Esophagus muscularis mucosa (tissue), 4 donors: ENCODE measurements around the gene ZFHX3. TPM values are rescaled to one million over a fixed set of nuclear protein-coding genes. Genes with fewer than 3 reads are reported as not detected.

ENCODE experiments used
- DNase-seq: peaks from one replicate; pipeline ENCODE4 v3.0.0-alpha.2; 2017; ENCODE audit errors: extremely low spot score
- H3K27ac ChIP-seq, 4 donors: fragments of 200-600 bp; sonication (generic); replicated peaks in 1 of 4; 1 replicate in 3 of 4; 2 replicates in 1 of 4; pipeline ENCODE4 v1.5.1; 2016 to 2019; ENCODE audit warnings: mild to moderate bottlenecking in 1 of 4
- H3K27me3 ChIP-seq, 4 donors: fragments of 200-600 bp; sonication (generic); one replicate each; pipeline versions ENCODE4 v1.5.1 to v1.6.0; 2016 to 2019
- H3K36me3 ChIP-seq, 4 donors: fragments of 200-600 bp; sonication (generic); one replicate each; pipeline ENCODE4 v1.5.1; 2016 to 2019
- H3K4me1 ChIP-seq, 4 donors: fragments of 200-600 bp; sonication (generic); one replicate each; pipeline ENCODE4 v1.5.1; 2016 to 2019
- H3K4me3 ChIP-seq, 4 donors: fragments of 200-600 bp; sonication (generic); 1 replicate in 2 of 4; 2 replicates in 2 of 4; pipeline ENCODE4 v1.5.1; 2016 to 2019; ENCODE audit warnings: mild to moderate bottlenecking in 4 of 4, moderate library complexity in 1 of 4
- H3K9me3 ChIP-seq, 4 donors: fragments of 200-600 bp; sonication (generic); 1 replicate in 3 of 4; 2 replicates in 1 of 4; pipeline ENCODE4 v1.5.1; 2016 to 2019
- CTCF ChIP-seq, 3 experiments: fragments of 200-600 bp in 2 of 3; fragments of 450-650 bp in 1 of 3; sonication (generic) in 2 of 3; IDR thresholded peaks; one replicate each; pipeline ENCODE4 v1.5.1; 2017 to 2019; ENCODE audit warnings: antibody characterized with exemption in 3 of 3, mild to moderate bottlenecking in 2 of 3, moderate library complexity in 1 of 3
- EP300 ChIP-seq: sonication (generic); formaldehyde crosslinking; IDR thresholded peaks from one replicate; pipeline ENCODE4 v1.6.1; 2017; ENCODE audit warnings: antibody characterized with exemption
- POLR2A ChIP-seq: fragments of 450-650 bp; IDR thresholded peaks from one replicate; pipeline ENCODE4 v1.6.1; 2017; ENCODE audit warnings: antibody characterized with exemption, moderate library complexity, mild to moderate bottlenecking, low read depth
- POLR2AphosphoS5 ChIP-seq, 2 donors: sonication (generic); formaldehyde crosslinking; IDR thresholded peaks; one replicate each; pipeline ENCODE4 v1.6.1; 2017; ENCODE audit warnings: antibody characterized with exemption in 2 of 2
- WGBS: methylation state at CpG from one replicate; pipeline ENCODE4 v1.1.5; 2018; 5-methylcytosine and 5-hydroxymethylcytosine counted together
- intact Hi-C: fragments of 100-400 bp; cut with DNase I; formaldehyde crosslinking; loops from one replicate; pipeline ENCODE4 v1.15.1; 2023
- total RNA-seq, 4 donors: library from RNA; depleted of rRNA; stranded (reverse); fragments of >200 nt; gene quantifications; one replicate each; pipeline versions ENCODE4 v1.1.0 to v1.2.1, GENCODE V29; 2016

ZFHX3 gene
- total RNA-seq, 4 donors from 2014 or later = 25.7 to 53.0 (median 30.6) TPM

DNA sequence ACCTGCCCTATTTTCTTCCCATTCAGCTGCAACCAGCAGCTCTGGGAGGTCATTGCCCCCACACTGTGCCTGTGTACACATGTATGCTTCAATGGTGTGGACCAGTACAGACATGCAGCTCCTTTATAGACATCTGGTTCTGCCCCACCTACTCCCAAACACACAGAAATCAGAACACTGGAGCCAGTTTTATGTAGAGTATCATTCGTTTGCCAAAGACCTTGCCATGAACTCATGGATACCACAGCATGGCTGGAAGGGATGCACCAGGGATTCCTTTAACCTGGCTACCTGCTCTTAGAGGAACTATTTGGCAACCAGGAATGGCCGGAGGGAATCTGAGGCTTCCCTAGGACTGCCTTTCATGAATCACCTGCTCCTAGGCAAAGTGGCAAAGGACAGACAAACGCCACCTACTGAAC lies 60.4 kb downstream of the ZFHX3 start:
- WGBS = 93% methylated on average over 2 of the region's 3 CpGs
- TF ChIP-seq POLR2A (no peak), EP300 (no peak), POLR2AphosphoS5 (IDR thresholded peaks at IDR 0.05) (no peak), CTCF (IDR thresholded peaks at IDR 0.05) (no peak)
- Histone ChIP-seq H3K27ac (peak overlapping the region; percentile 76 to 81 (median 78)), H3K4me1 (peaks cover 78 to 93% (median 85%) of the 10 kb centered on the region in 4 donors), H3K36me3 (no peaks in the 10 kb centered on the region), H3K9me3 (no peaks in the 10 kb centered on the region), H3K27me3 (no peaks in the 10 kb centered on the region), H3K4me3 (no peak overlapping the region)
- intact Hi-C loops = loop anchor here (5.0 kb wide), 1 partner anchor 65 kb away; no protein-coding TSS in a partner anchor
- no peak for DNase-seq

GRCh38 chr16:72985995-72986394 lies 61.9 kb downstream of the ZFHX3 start:
- peak; percentile 95 for DNase-seq

DNA sequence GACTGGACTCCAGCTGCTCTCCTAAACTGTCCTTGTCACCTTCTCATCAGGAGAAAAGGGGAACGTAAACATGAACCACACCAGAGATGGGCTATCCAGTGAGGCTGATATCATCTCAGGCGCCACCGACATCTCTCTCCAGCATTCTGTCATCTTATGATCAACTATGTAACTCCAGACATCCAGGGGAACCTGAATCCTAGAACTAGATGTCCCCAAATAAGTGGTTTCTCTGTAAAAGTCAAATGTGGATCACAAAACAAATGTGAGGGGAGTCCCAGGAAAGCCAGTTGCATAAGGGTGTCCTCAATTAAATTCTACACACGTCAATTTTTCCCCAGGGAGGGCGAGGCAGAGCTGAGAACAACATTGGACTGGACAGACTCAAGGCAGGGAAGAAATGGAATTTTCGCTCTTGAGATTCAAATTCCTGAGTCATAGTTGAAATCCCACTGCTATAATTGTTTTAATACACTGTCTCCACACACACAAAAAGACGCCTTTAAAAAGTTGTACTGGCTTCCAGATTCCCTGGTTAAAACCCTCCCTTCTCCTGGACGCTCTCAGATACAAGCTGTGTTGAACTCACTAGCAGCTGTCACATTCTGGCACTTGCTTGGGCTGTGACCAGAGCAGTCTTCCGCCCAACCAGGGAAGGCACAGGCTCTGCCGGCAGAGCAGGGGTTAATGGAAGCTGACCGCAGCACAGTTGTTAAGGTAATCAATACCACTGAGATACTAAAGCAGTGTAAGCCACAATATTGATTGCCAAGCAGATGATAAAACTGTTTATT lies 62.6 kb downstream of the ZFHX3 start:
- no peaks in the 10 kb centered on the region for H3K9me3 ChIP-seq
- no peaks in the 10 kb centered on the region for H3K27me3 ChIP-seq
- H3K4me3 ChIP-seq = peak overlapping the region in 2 of 4 donors; percentile 4 to 17
- WGBS = 36% methylated on average over 11 of the region's 11 CpGs
- H3K4me1 ChIP-seq = peaks cover 61 to 74% (median 68%) of the 10 kb centered on the region in 4 donors
- H3K36me3 ChIP-seq = no peaks in the 10 kb centered on the region
- TF ChIP-seq EP300 (peak; percentile 58), POLR2A (no peak), POLR2AphosphoS5 (IDR thresholded peaks at IDR 0.05) (peak; percentile 68 to 79)
- no peak for DNase-seq
- intact Hi-C loops = loop anchor here (5.0 kb wide), 1 partner anchor 67 kb away; no protein-coding TSS in a partner anchor
- peak overlapping the region; percentile 65 to 81 (median 78) for H3K27ac ChIP-seq

More at GRCh38 chr16:72985995-72986394, 61.9 kb downstream of the ZFHX3 start:
- Histone ChIP-seq H3K27me3 (no peaks in the 10 kb centered on the region), H3K4me1 (peaks cover 67 to 78% (median 73%) of the 10 kb centered on the region in 4 donors), H3K27ac (peak overlapping the region; percentile 65 to 81 (median 78)), H3K36me3 (no peaks in the 10 kb centered on the region), H3K9me3 (no peaks in the 10 kb centered on the region), H3K4me3 (peak overlapping the region in 2 of 4 donors; percentile 4 to 17)
- WGBS = 67% methylated on average over 7 of the region's 7 CpGs
- intact Hi-C loops = loop anchor here (5.0 kb wide), 1 partner anchor 66 kb away; no protein-coding TSS in a partner anchor
- TF ChIP-seq CTCF (IDR thresholded peaks at IDR 0.05) (no peak), POLR2AphosphoS5 (IDR thresholded peaks at IDR 0.05) (peak; percentile 57 to 63)

DNA sequence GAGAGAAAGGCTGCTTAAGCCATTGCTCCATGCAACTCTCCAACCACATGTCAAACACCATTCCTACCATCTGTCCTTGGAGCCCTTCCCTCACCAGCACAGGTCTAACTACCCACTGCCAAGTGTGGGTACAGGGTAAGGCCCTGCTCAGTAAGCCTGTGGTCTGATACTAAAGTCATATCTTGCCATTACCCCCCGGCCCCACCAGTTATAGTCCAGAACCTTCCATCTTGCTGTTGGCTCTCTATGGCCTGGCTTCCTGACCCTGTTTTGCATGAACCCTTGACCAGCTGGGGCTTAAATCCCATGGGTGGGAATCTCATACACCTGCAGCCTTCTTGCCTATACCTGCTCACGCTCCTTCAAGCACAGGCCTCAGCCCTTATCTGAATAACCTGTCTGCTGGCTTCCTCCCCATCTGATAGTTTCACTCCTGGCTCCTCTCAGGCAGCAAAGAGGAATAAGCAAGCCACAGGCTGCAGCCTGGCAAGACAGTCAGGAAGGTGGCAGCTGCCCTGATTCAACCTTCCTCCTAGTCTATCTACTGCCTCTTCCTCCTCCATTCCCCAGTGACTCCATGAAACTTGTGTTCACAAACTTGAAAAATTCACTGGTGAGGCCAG lies 64.1 kb downstream of the ZFHX3 start:
- Histone ChIP-seq H3K4me3 (no peak overlapping the region), H3K9me3 (no peaks in the 10 kb centered on the region), H3K27me3 (no peaks in the 10 kb centered on the region), H3K4me1 (peaks cover 50 to 73% (median 56%) of the 10 kb centered on the region in 4 donors), H3K36me3 (no peaks in the 10 kb centered on the region), H3K27ac (peak overlapping the region in 3 of 4 donors; percentile 65 to 78 (median 77))
- TF ChIP-seq EP300 (no peak), CTCF (IDR thresholded peaks at IDR 0.05) (no peak), POLR2AphosphoS5 (IDR thresholded peaks at IDR 0.05) (no peak), POLR2A (no peak)
- WGBS = 95% methylated on average over 2 of the region's 2 CpGs
- DNase-seq = no peak
- intact Hi-C loops = no loop called here

GRCh38 chr16:72983241-72983640 lies 64.7 kb downstream of the ZFHX3 start:
- Histone ChIP-seq H3K4me3 (no peak overlapping the region), H3K27ac (peak overlapping the region in 1 of 4 donors; percentile 77), H3K36me3 (no peaks in the 10 kb centered on the region), H3K27me3 (no peaks in the 10 kb centered on the region), H3K4me1 (peaks cover 50 to 73% (median 55%) of the 10 kb centered on the region in 4 donors), H3K9me3 (no peaks in the 10 kb centered on the region)
- DNase-seq = no peak
- 100% methylated on average over 4 of the region's 9 CpGs for WGBS
- TF ChIP-seq POLR2A (no peak), POLR2AphosphoS5 (IDR thresholded peaks at IDR 0.05) (no peak), CTCF (IDR thresholded peaks at IDR 0.05) (no peak), EP300 (no peak)
- intact Hi-C loops = no loop called here
